SK-N-SH (cell line): ENCODE results near the gene MTFMT.

ENCODE experiments used
- FOSL2 ChIP-seq: IDR thresholded peaks from 2 replicates; pipeline ENCODE4 v1.4.0; 2012; ENCODE audit warnings: low read depth, mild to moderate bottlenecking, moderate library complexity, borderline replicate concordance
- TF ChIP-seq, protein P1 (sequence below): fragments of 200-600 bp; sonication (generic); IDR thresholded peaks from 2 replicates; pipeline ENCODE4 v1.6.1; 2017; ENCODE audit warnings: antibody characterized with exemption, mild to moderate bottlenecking, moderate library complexity

DNA sequence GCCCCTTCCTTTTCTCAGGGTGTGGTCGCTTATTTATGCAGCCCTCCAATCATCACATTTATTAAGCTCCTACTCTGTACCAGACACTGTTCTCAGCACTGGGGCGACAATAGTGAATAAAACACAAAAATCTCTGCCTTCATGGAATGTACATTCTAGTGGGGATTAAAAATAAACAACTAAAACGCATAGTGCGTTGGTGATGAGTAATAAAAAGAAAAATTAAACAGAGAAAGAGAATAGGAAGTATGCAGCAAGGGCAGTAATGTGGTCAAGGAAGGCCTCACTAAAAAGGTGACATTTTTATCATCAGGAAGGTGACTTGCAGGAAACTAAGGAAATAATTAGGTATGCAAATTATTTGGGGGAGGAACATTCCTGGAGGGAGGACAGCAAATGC, 20.8 kb upstream of the MTFMT start:
- no peak for TF ChIP-seq FOSL2
- TF ChIP-seq, protein P1, sequence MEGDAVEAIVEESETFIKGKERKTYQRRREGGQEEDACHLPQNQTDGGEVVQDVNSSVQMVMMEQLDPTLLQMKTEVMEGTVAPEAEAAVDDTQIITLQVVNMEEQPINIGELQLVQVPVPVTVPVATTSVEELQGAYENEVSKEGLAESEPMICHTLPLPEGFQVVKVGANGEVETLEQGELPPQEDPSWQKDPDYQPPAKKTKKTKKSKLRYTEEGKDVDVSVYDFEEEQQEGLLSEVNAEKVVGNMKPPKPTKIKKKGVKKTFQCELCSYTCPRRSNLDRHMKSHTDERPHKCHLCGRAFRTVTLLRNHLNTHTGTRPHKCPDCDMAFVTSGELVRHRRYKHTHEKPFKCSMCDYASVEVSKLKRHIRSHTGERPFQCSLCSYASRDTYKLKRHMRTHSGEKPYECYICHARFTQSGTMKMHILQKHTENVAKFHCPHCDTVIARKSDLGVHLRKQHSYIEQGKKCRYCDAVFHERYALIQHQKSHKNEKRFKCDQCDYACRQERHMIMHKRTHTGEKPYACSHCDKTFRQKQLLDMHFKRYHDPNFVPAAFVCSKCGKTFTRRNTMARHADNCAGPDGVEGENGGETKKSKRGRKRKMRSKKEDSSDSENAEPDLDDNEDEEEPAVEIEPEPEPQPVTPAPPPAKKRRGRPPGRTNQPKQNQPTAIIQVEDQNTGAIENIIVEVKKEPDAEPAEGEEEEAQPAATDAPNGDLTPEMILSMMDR: no peak
